Panc1 (cell line): ENCODE data around the gene SDHAF1. TPM values are rescaled to one million over a fixed set of nuclear protein-coding genes. Genes with fewer than 3 reads are reported as not detected.
A peak's percentile ranks its signal among the peaks of the same experiment; 100 is the strongest.

Experiments
- ATAC-seq: fragments of 200-7000 bp; cut with Tn5 transposase; 2 replicates; pipeline ENCODE4 v1.9.1; 2020; ENCODE audit warnings: mild to moderate bottlenecking, moderate library complexity
- BruUV-seq: library from RNA; stranded (reverse); fragments of 400-500 nt; replicated peaks from 2 replicates; lab custom pipeline; 2021; lab: Mats Ljungman, UMichigan
- CTCF ChIA-PET: fragments of 300-600 bp; sonication (Branson Sonifier 250); formaldehyde crosslinking; loops from one replicate; lab custom pipeline; 2022; ENCODE audit warnings: antibody characterized with exemption; lab: Charles Lee
- POLR2A ChIA-PET: fragments of 300-600 bp; sonication (Branson Sonifier 250); formaldehyde crosslinking; loops from one replicate; lab custom pipeline; 2022; ENCODE audit warnings: antibody characterized with exemption; lab: Charles Lee
- DNase-seq: peaks from one replicate; pipeline ENCODE4 v3.0.0-alpha.2; 2010; ENCODE audit warnings: low read depth, low spot score
- H3K27ac ChIP-seq: 2 replicates; pipeline ENCODE4 v1.5.1; 2011; ENCODE audit warnings: mild to moderate bottlenecking, low read length, inconsistent platforms
- H3K27me3 ChIP-seq: fragments of 200-500 bp; sonication (Bioruptor generic); 2 replicates; pipeline ENCODE4 v1.6.0; 2014; ENCODE audit warnings: low read length, inconsistent platforms; ENCODE audit not compliant: control insufficient read depth, insufficient read depth
- H3K36me3 ChIP-seq: fragments of 200-500 bp; sonication (Bioruptor generic); 2 replicates; pipeline ENCODE4 v1.5.1; 2014; ENCODE audit warnings: inconsistent platforms, mild to moderate bottlenecking, low read length, moderate library complexity; ENCODE audit not compliant: control insufficient read depth, insufficient read depth
- H3K4me1 ChIP-seq: 2 replicates; pipeline ENCODE4 v1.5.1; 2011; ENCODE audit warnings: inconsistent platforms, mild to moderate bottlenecking, low read length, moderate library complexity; ENCODE audit not compliant: control insufficient read depth, insufficient read depth
- H3K4me3 ChIP-seq, 2 experiments: 2 replicates each; pipeline ENCODE4 v1.5.1; 2011 to 2012; ENCODE audit warnings: low read depth in 2 of 2, low read length in 2 of 2, mild to moderate bottlenecking in 2 of 2, inconsistent platforms in 1 of 2, moderate library complexity in 1 of 2
- H3K9me3 ChIP-seq: fragments of 200-500 bp; sonication (Bioruptor generic); 2 replicates; pipeline ENCODE4 v1.5.1; 2014; ENCODE audit warnings: low read depth, mild to moderate bottlenecking, inconsistent platforms, low read length, moderate library complexity; ENCODE audit not compliant: control insufficient read depth, insufficient read depth
- POLR2AphosphoS5 ChIP-seq: IDR thresholded peaks from 2 replicates; pipeline ENCODE4 v1.6.1; 2012; ENCODE audit warnings: mild to moderate bottlenecking, low read depth, low read length, moderate library complexity
- REST ChIP-seq, 2 experiments: IDR thresholded peaks; 2 replicates each; pipeline ENCODE4 v1.6.1; 2011 to 2012; ENCODE audit warnings: low read depth in 2 of 2, control low read depth in 1 of 2, low read length in 1 of 2, mild to moderate bottlenecking in 1 of 2, moderate library complexity in 1 of 2; ENCODE audit not compliant: insufficient read depth in 1 of 2
- SIN3A ChIP-seq: IDR thresholded peaks from 2 replicates; pipeline ENCODE4 v1.6.1; 2012; ENCODE audit warnings: low read depth, mild to moderate bottlenecking, low read length, moderate library complexity, borderline replicate concordance; ENCODE audit not compliant: insufficient read depth
- TCF7L2 ChIP-seq: IDR thresholded peaks from 2 replicates; pipeline ENCODE4 v1.6.1; 2011; ENCODE audit warnings: mild to moderate bottlenecking, low read depth, low read length, inconsistent platforms
- in situ Hi-C: cut with HindIII; loops from 2 replicates; pipeline ENCODE4 v1.10.0; 2016; ENCODE audit warnings: low sequenced_read_pairs, low pct_unique_long_range_greater_than_20kb
- intact Hi-C: fragments of 100-400 bp; cut with micrococcal nuclease; formaldehyde crosslinking; loops from one replicate; pipeline ENCODE4 v1.10.0; 2022; ENCODE audit not compliant: unreplicated experiment
- total RNA-seq: library from RNA; stranded (reverse); gene quantifications from one replicate; pipeline ENCODE4 v1.2.1, GENCODE V29; 2021; ENCODE audit not compliant: unreplicated experiment
- TF ChIP-seq, protein P1 (sequence below): fragments of 450-650 bp; IDR thresholded peaks from 2 replicates; pipeline ENCODE4 v1.5.1; 2017; ENCODE audit warnings: mild to moderate bottlenecking

Gene SDHAF1
- total RNA-seq, 1 experiment from 2014 or later: 19.0 TPM

DNA sequence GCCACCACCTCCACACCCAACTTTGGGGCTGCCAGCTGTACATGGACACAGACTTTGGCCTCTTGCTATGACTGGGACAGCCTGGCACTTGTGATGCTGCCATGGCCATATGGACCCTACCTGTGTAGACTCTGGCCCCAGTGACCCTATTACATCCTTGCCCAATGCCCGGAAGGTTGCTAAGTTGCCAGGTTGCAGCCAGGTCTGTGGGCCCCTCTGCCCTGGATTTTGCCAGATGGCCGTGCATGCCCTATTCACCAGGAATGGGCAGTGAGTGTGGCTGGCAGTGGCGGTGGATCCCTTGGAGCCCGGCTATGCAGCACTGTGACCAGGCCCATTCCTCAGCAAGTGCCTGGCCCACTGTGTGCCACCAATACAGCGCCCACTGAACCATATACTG, 8.9 kb upstream of the SDHAF1 start:
- Histone ChIP-seq H3K4me1 (no peaks in the 10 kb centered on the region), H3K27ac (no peak overlapping the region), H3K9me3 (no peaks in the 10 kb centered on the region), H3K36me3 (no peaks in the 10 kb centered on the region), H3K27me3 (peaks cover 4% of the 10 kb centered on the region; the same call in 1 of the 2 replicates), H3K4me3 (no peak overlapping the region)
- DNase-seq: no peak
- intact Hi-C loops: no loop called here
- ChIA-PET POLR2A (no interaction called here), CTCF (no interaction called here)
- TF ChIP-seq, protein P1, sequence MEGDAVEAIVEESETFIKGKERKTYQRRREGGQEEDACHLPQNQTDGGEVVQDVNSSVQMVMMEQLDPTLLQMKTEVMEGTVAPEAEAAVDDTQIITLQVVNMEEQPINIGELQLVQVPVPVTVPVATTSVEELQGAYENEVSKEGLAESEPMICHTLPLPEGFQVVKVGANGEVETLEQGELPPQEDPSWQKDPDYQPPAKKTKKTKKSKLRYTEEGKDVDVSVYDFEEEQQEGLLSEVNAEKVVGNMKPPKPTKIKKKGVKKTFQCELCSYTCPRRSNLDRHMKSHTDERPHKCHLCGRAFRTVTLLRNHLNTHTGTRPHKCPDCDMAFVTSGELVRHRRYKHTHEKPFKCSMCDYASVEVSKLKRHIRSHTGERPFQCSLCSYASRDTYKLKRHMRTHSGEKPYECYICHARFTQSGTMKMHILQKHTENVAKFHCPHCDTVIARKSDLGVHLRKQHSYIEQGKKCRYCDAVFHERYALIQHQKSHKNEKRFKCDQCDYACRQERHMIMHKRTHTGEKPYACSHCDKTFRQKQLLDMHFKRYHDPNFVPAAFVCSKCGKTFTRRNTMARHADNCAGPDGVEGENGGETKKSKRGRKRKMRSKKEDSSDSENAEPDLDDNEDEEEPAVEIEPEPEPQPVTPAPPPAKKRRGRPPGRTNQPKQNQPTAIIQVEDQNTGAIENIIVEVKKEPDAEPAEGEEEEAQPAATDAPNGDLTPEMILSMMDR: no peak
- TF ChIP-seq TCF7L2 (no peak), REST (IDR thresholded peaks at IDR 0.05; ENCODE audit: insufficient read depth in 1 of 2, low read depth in 2 of 2, low read length in 1 of 2) (no peak), SIN3A (no peak)
- in situ Hi-C loops: no loop called here
- ATAC-seq: no peak
- no TSS peak for BruUV-seq

DNA sequence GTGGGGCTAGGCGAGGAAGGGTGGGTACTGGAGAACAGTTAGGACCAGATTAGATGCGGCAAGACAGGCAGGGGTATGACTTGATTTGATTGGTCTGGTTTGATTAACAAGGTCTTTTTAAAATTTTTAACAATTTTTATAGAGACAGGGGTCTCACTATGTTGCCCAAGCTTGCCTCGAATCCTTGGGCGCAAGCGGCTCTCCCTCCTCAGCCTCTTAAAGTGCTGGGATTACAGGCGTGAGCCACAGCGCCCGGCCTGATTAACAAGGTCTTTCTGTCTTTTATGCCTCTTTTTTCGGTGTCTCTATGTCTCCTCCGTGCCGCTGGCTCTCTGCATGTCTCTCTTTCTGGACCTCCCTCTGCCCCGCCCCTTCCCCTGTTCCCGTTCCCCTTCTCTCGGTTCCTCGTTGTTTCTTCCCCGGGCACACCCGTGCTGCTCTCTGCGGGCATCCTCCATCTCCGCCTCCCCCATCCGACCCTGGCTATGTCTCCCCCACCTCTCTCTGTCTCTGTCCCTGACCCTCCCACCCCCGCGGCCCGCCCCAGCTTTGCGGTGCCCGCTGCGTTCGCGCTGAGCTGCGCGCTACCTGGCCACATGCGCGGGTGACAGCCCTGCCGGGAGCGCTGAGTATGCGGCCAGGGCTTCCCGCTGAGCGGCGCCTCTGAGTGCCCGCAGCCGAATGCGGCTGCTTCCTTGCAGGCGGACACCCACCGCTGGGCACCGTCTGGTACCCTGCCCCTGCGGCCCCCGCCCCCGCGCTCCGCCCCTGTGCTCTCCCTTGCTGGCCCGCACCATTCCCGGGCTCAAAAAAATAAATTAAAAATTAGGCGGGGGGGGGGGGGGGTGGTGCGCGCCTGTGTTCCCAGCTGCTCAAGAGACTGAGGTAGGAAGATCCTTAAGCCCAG, 8.1 kb upstream of the SDHAF1 start:
- Histone ChIP-seq H3K27me3 (0 out of 2 replicates have a peak, but pooled peaks cover 4% of the 10 kb centered on the region), H3K36me3 (no peaks in the 10 kb centered on the region), H3K27ac (no peak overlapping the region), H3K4me1 (no peaks in the 10 kb centered on the region), H3K9me3 (no peaks in the 10 kb centered on the region), H3K4me3 (peak overlapping the region; percentile 36 to 48)
- DNase-seq (no peak), ATAC-seq (peak; percentile 89)
- intact Hi-C loops: no loop called here
- BruUV-seq: no TSS peak
- in situ Hi-C loops: no loop called here
- no peak for TF ChIP-seq SIN3A
- TF ChIP-seq REST (IDR thresholded peaks at IDR 0.05; ENCODE audit: insufficient read depth in 1 of 2, low read depth in 2 of 2, low read length in 1 of 2): no peak
- TF ChIP-seq, protein P1: no peak
- TF ChIP-seq TCF7L2: no peak
- no peak for TF ChIP-seq POLR2AphosphoS5
- CTCF ChIA-PET: interaction anchor here (0.6 kb wide), 1 partner anchor 16 kb away, joined by 9 read pairs; no protein-coding TSS in a partner anchor
- POLR2A ChIA-PET: interaction anchor here (0.7 kb wide), 1 partner anchor 248 kb away, joined by 3 read pairs; no protein-coding TSS in a partner anchor
